ENCODE measurements around the gene ADORA1.

- no peak for TF ChIP-seq POLR2A (IDR thresholded peaks at IDR 0.05; ENCODE audit: low read length)
- no peak for TF ChIP-seq GATA1 (IDR thresholded peaks at IDR 0.05; ENCODE audit: low read depth, low read length)
These were observed 49.0 kb upstream of the ADORA1 start for GRCh38 chr1:203078478-203078877.
